CD4-positive, alpha-beta T cell treated with Interleukin-10 for 1 hour (primary cell): ENCODE results near the gene CCDC181.
"Not testable (repeated sequence)": the region's sequence is repeated elsewhere in the genome, so short reads cannot be mapped to it uniquely, and the experiment has no call there.

Source experiments
- DNase-seq: peaks from one replicate; pipeline ENCODE4 v3.0.0-alpha.2; 2020

CCDC181 gene

DNA sequence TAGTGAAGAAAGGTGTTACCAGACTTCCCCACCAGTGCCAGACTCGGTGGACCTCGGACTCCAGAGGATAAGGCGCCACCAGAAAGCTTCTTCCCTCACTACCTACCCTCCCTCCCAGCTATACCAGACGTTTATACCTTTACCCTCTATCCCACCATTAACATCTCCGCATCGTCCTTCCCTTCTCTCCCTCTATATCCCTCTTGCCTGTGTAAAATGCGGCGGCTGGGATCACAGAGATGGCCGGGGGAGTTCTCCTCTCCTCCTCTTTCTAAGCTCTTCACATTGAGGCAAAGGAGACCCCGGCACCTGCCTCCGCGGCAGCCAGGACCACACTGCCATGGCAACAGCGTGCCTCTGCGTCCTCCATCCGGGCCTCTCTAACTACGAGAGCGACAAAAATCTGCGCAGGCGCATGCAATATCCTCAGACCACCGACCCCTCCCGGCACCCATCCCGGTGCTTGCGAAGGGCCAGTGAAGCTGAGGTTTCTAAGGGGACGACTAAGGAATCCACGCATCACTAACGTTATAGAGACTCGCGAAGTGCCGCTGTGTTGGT, at the start of gene CCDC181:
TSS of gene CCDC181 (minus strand) at position 394 of the 561 bp plus-strand sequence. CDS start 2,547 bp downstream, outside the sequence.
- peak; percentile 66 for DNase-seq

DNA sequence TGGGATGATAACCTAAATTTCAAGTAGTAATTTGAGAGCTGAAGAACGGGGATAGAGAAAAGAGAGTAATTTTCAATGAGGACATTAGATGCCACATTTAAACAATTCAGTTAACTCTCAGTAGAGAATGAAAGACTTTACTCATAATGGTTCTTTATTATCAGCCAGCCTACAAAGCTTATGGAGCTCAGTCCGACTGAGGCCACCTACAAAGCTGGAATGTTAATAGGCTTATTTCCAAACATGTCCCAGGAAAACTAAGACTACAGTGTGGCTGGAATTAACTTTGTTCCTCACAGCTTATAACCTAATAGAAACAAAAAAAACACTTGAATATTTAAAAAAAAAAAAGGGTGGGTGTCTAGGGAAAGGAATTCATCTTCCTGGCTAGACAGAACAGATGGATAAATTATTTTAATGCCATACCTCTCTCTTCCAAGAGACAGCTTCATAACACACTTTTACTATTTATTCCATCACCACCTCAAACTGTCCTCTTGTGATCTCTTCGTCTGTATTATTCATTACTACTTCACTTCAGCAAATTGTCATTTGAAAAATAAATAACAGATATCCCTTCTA, 48.6 kb upstream of the CCDC181 start:
- DNase-seq: no peak

DNA sequence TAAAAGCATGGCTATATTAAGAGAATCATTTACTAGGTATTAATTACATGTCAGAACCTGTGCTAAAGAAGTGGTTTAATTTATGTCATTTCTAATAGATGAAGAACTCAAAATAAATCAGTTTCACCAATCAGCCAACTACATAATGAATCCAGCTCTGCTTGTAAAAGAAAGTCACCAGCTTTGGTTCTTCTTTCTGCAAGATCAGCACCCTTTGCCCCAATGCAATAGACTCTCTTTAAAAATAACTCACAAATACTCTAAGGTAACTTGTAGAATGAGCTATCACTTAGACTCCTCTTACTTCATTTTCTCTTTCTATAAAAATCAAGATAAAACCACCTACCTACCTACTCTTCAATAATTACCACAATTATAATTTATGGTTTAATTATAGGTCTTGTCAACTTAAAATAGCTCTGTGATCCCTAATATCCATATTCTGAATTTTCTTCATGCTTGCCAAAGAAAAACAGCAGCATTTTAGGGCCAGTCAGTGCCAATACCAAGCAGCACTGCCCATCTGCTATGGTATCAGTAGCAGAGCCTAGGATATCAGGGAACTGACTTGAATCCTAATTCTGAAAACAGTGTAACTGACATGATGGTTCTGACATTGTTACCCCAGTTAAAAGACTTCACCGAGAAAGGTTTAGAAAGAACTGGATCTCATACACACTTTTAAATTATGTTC, 47.2 kb upstream of the CCDC181 start:
- DNase-seq: no peak

DNA sequence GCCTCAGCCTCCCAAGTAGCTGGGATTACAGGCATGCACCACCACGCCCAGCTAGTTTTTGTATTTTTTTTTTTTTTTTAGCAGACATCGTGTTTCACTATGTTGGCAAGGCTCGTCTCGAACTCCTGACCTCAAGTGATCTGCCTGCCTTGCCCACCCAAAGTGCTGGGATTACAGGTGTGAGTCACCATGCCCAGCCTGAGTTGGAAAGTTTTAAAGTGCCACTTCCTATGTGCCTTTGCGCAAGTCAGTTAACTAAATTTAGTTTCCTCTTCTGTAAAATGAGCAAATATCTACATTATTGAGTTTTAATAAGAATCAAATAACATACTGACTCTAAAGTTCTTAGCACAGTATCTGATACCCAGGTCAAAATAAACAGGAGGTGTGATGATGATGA, 46.1 kb upstream of the CCDC181 start:
- DNase-seq: no peak

DNA sequence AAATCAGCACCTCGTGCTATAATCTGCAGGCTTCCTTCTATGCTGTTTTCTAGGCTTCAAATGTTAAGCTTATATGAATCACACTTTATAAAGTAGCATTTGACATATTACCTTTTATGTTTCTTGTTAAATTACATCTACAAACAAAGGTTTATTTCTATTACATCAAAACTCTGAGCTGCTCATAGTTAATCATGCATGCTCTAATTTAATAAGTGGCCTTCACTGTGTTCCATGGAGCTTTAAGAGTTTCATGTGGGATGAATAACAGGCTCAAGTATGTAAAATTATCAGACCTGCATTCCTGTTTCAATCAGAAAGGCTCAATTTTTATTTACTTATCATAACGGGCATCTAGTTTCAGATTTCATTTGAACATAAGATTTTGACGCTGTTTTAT, 45.5 kb upstream of the CCDC181 start:
- no peak for DNase-seq

DNA sequence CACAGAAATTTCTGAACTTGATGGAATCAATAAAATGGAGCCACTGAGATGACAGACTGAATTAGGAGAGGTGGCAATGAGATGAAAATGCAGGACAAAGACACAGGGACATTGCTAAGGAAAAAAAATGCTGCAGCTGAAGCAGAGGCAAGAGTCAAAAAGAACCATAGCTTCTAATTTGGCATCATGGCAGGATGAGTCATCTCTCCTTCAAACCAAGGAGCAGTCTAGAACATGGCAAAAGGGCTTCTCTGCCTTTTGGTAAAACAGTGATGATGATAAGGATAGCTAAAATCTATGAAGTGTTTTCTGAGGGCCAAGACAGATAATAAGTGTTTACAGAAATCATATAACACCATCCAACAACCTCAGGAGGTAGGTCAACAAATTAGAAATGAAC, 41.7 kb upstream of the CCDC181 start:
- DNase-seq: no peak

DNA sequence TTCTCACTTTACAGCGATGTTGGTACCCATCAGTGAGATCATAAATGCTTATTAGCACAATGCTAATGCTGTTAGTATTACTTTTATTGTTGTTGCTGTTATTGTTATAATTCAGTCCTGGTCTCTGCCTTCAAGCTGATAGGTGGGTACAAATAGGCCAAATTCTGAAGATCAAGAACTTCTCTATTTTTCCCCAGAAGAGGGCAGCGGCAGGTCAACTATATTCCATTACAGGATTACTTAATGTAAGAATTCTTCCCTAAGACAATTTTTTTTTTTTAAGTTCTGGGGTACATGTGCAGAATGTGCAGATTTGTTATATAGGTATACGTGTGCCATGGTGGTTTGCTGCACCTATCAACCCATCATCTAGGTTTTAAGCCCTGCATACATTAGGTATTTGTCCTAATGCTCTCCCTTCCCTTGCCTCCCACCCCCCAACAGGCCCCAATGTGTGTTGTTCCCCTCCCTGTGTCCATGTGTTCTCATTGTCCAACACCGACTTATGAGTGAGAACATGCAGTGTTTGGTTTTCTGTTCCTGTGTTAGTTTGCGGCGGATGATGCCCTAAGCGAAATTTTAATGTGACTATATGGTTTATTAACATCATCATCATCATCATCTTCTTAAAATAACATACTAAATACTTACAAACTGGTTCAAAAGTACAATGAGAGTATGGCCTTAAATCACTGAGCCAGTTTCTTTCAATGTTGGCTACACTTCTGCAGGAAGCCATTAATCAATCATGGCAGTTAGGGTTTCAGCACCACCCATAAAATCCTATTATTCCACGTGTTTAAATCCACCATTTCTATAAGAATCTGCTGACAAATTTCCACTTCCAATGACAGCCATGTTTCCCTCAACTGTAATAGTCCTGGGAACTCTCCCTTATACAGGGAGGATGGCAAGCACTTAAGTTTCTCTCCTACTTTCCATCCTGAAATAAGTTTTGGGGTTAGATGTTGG, 39.3 kb upstream of the CCDC181 start:
- DNase-seq: peak; percentile 41

DNA sequence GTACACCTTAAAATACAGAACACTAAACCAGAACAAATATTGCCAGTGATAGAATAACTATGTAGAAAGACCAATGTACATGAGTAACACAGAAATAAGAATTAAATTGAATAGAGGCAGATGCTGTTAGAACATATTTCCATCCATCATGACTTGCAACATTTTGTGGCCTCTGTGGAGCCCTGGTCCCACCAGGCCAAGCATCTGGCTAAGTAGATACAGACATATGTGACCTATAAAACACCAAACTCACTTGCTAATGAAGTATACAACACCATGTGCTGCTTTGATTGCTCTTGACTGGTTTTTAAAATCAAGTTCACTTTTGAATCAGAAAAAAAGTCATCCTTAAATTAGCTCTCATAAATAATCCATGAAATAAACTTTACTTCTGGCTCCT, 38.0 kb upstream of the CCDC181 start:
- no peak for DNase-seq

DNA sequence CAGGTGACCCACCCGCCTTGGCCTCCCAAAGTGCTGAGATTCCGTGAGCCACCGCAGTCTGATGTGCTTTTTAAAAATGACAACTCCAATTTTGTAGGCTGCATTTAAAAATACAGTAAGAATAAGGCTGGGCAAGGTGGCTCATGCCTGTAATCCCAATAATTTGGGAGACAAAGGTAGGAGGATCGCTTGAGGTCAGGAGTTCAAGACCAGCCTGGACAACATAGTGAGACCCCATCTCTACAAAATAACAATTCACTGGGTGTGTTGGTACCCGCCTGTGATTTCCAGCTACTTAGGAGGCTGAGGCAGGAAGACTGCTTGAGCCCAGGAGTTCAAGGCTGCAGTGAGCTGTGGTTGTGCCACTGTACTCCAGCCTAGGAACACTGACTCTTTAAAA, 35.1 kb upstream of the CCDC181 start:
- DNase-seq: no peak

DNA sequence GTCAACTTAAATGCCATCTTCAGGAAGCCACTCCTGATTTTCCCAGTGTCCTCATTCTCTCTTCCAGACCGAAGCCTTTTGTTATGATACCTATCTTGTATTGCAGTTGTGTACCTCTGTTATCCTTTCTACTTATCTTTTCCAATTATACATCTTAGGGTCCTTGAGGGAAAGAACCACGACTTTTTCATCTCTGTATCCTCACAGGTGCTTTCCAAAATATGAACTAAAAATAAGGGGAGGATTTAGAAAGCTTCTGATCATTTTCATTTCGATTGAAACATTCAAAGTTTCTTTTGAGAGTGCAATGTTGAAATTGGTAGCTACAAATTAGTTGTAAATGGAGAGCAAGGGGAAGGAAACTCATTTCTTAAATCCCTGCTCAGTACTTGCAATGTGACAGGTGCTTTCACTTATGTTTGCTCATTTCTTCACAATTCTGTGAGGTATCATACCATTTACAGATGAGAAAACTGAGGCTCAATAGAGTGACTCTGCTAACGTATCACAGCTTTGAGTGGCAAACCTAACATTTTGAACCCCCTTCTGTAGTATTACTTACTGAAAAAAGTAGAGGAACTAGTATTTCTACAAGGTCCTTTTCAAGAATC, 34.2 kb upstream of the CCDC181 start:
- DNase-seq: no peak

DNA sequence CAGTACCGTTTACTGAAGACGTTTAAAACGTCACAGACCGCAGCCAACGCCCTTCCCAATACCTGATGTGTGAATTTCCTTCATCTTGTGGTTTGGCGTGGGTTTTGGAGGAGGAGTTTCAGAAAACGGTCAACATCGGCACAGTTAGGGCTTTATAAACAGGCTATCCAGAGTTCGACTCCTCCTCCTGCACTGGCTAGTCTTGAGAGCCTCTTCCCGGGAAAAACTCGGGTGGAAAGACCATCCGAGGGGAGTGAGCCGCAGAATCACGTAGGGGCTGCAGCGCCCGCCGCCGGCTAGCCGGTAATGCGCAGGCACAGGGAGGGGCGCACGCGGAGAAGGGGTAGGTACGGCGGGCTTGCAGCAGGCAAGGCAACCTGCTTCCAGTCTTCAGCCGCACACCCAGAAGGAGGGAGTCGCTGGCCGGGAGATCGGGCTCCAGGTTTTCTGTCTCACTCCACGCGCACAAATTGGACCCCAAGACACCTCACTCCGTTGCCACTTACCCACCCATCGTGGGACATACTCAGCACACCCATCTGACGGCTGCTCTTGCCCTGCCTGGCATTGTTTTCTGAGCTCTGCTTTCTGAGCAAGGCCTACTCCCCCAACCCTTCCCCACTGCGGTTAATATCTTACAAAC, 33.0 kb upstream of the CCDC181 start:
- peak; percentile 47 for DNase-seq

DNA sequence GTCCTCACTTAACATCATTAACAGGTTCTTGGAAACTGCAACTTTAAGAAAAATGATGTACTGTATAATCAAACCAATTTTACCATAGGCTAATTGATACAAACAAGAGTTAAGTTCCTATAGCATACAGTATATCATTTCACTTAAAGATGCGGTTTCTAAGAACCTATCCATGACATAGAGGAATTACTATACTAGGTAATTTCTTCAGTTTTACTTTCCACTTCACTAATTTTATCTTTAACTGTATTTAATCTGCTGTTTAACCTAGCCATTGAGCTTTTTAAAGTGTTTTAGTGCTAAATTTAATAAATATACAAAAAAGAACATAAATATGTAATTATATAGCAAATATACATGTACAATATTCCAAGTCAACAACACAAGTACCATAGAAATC, 30.2 kb upstream of the CCDC181 start:
- DNase-seq: no peak

DNA sequence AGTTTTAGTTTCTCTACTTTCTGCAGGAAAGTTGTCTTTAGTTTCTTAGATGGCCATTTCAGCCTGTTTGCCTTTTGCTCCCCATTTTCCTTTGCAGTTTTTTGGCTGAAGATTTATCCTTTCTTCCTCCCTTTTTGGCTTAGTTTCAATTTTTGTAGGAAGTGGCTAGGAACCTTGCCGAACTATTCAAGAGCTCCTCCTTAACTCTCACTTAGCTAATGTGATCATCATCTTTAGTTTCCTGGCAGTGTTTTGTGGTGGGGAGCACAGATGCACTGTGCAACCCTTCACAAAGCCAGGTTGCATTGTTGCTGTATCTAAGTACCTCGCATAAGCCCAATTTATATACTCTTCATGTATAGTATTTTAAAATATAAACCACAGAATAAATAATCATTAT, 28.8 kb upstream of the CCDC181 start:
- no peak for DNase-seq

DNA sequence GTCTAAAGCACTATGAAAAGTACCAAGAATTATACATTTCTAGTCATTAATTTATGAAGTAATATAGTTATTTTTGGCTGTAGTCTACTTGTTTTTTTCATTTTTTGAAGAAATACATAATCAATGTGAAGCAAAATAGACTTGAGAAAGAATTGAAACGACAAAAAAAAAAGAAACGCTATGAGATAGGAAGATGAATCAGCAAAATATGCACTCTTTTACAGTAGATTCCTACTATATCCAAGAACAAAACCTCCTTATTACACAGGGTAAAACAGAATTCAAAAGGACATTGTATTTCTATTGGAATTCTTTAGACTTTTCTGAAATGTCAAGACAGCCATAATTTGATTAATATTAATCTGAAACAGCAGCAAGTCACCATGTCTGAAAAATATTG, 25.6 kb upstream of the CCDC181 start:
- no peak for DNase-seq

DNA sequence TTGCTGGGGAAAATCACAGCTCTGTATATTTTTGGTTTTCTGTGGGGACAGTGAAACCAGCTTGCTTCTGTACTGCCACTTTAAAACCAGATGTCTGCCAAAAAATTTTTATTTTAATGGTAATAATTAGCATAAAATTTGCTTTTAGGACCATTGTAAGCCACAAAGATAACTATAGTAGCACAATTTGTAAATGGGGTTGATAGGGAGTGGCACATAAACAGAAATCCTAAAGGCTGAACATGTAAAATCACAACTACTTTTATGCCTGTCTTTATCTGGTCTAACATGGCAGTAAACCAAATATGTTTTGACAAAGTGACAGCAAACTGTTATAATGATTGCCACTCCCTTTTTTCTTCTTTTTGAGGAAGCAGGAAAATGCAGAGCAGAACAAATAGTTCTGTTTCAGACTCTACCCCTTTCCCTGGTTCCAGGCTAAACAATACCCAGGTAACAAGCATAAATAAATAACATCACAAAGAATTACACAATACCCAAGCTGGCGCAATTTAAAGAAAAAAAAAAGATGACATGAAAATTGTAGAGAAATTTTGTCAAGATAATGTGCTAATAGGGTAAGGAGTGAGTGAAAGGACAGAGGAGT, 24.0 kb upstream of the CCDC181 start:
- no peak for DNase-seq

DNA sequence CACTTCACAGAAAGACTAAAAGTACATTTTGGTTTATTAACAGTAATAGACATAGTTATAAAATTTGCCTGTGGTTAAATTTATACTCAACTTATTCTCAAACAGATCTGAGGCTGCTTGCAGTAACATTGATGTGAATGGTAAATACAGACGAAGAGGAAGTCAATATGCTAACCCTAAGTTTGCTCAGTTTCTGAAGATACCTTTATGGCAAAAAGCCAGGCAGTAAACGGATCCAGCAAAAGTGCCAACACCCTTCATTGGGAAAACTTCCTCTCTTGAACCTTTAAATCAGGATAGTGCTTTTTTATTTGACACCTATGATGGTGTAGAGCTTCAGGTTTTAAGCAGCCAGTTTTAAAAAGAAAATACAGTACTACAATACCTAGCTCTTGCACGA, 16.6 kb upstream of the CCDC181 start:
- no peak for DNase-seq

DNA sequence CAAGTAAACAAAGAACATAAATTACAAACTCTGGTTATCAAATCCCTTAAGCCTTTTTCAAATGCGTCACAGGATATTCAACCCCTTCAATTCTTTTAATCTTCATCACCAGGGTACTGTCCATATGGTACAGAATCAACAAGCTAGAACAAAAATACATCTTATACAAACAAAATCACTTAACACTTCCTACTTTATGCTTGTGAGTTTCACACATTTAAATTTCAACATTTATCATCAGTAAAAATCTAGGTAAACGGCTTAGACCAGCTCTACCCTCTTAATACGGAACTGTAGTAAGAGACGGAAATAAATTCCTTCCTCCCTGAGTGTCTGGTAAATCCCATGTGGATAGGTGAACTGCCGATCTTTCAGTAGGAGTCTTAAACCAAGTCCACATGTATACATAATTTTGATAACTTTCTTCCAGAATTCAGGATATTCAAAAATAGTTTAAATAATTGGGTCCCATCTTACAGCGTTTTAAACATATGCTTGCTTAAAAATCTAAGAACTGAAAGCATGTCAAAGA, 1.0 kb downstream of the CCDC181 start:
- DNase-seq: no peak

DNA sequence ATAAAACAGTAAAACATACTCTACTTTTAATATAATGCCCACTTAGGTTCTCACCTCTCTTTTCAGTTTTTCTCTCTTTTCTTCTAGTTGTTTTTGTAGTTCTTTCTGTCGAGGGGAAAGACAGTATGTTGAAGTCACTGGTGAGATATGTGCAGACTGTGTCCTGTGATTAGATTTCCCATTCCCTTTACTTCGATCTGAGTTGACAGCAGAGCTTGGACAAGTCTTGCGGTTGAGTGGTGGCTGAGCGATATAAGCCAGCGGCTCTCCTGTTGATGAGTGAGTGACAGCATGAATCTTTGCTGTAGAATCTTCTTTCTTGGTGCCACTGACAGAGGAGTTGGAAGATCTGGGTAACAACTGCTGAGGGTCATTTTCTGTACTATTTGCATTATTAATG, 6.0 kb downstream of the CCDC181 start:
- no peak for DNase-seq

DNA sequence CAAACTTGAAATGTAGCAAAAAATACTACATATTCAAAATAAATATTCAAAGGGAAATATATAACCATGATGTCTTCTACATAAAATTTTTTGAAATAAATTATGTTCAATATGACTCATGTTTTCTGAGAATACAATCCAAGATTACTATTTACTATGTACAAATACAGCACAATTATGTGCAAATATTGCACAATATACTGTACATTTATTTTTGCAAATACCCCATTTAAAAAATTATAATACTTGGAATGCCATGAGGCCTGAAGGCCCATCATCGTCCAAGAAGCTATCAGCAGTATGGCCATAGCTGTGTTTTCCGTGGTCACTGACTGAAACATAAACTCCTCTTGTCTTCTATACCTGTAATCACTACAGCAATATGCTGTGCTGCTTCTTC, 12.3 kb downstream of the CCDC181 start:
- DNase-seq: no peak

DNA sequence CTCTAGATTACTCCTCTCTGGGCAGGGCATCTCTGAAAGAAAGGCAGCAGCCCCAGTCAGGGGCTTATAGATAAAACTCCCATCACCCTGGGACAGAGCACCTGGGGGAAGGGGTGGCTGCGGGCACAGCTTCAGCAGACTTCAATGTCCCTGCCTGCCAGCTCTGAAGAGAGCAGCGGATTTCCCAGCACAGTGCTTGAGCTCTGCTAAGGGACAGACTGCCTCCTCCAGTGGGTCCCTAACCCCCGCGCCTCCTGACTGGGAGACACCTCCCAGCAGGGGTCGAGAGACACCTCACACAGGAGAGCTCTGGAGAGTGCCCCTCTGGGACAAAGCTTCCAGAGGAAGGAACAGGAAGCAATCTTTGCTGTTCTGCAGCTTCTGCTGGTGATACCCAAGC, 18.9 kb downstream of the CCDC181 start:
- not testable (repeated sequence) for DNase-seq

DNA sequence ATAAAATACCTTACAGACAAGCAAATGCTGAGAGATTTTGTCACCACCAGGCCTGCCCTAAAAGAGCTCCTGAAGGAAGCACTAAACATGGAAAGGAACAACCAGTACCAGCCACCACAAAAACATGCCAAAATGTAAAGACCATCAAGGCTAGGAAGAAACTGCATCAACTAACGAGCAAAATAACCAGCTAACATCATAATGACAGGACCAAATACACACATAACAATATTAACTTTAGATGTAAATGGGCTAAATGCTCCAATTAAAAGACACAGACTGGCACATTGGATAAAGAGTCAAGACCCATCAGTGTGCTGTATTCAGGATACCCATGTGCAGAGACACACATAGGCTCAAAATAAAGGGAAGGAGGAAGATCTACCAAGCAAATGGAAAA, 24.7 kb downstream of the CCDC181 start:
- not testable (repeated sequence) for DNase-seq

DNA sequence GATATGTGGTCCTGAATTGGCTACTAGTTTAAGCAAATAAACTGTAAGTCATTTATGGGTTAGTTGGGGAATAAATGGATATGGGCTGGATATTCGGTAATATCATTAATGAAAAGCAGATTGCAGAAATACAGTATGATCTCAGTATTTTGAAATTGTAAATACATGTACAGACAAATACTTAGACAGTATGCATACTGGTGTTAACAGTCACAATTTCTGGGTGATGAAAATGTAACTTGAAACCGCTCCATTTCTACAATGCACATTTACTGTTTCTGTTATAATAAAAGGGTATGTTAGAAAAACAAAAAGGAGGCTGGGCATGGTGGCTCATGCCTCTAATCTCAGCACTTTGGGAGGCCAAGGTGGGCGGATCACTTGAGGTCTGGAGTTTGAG, 31.3 kb downstream of the CCDC181 start:
- no peak for DNase-seq
